ENCODE results near the gene AGBL1.
"Not testable (repeated sequence)": the region's sequence is repeated elsewhere in the genome, so short reads cannot be mapped to it uniquely, and the experiment has no call there.

AGBL1 gene

GRCh38 chr15:86411916-86412315 lies 332.2 kb downstream of the AGBL1 start:
- no peak for DNase-seq

GRCh38 chr15:86413191-86413590 lies 333.5 kb downstream of the AGBL1 start:
- no peak for DNase-seq

- DNase-seq, result no peak
Measured at GRCh38 chr15:86425746-86426145, 346.1 kb downstream of the AGBL1 start.

- no peak for DNase-seq
Measured at GRCh38 chr15:86432861-86433260, 353.2 kb downstream of the AGBL1 start.

GRCh38 chr15:86433983-86434382 lies 354.3 kb downstream of the AGBL1 start:
- DNase-seq, result no peak

- no peak for DNase-seq
Measured at GRCh38 chr15:86439614-86440013, 359.9 kb downstream of the AGBL1 start.

GRCh38 chr15:86444527-86444926 lies 364.9 kb downstream of the AGBL1 start:
- DNase-seq, result no peak

DNA sequence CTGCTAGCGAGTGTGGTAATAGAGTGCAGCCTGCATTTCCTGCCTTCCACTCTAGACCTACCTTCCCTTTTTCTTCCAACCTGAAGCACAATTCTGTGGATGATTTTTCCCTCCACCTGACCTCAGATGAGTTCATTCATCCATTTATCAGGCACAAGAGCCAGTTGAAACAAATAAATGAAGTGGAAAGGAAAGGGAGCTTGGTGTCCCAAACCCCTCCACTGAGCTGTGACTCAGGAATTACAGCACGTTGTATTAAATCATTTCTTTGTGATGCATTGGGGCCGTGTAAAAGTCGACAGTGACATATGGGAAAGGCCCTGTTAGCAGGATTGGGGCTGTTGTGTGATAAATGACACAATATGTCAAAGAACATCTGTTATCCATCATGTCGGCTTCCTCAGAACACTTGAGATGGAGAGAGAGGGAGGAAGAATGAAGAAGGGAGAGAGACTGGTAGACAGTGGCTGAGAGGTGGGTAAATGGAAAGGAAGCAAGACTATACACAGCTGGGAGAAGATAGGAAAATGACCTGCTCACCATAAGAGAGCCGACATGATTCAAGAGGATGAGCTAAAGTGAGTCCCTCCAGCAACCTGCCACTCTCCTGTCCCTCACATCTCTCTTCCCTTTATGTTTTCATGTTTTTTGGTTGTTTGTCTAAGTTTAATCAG lies 366.0 kb downstream of the AGBL1 start:
- no peak for DNase-seq

- DNase-seq, result no peak
Measured at GRCh38 chr15:86446253-86446640, 366.6 kb downstream of the AGBL1 start.

DNA sequence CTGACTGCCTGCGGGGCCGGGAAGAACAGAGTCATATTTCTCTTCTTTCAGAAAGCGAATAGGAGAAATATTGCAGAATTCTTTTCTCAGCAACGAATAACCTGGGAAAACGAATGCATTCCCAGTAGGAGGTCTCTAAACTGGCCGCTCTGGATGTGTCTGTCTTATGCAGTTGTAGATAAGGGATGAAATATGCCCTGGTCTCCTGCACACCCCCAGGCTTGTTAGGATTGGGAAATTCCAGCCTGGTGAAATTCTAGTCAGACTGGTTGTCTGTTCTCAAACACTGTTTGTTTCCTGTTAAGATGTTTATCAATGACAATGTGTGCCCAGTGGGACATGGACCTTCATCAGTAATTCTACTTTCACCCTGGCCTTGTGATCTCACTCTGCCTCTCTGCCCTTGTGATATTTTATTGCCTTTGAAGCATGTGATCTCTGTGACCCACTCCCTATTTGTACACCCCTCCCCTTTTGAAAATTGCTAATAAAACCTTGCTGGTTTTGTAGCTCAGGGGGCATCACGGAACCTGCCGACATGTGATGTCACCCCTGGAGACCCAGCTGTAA lies 385.9 kb downstream of the AGBL1 start:
- not testable (repeated sequence) for DNase-seq

DNA sequence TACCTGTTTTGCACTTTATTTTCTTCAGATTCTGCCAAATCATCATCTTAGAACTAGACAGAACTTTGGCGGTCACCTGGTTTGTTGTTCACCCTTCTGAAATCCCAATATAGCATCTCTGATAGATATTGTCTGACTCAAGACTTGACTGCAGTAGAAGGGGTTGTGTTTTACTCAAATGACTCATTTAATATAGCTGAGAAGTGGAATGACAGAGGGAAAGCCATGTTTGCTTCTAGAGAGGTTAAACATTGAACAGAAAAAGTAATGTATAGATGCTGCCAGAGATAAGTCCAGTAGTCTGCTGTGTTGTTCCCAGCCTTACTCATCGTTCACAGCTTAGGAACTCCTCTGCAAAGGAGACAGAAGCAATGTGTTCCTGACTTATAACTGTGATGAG lies 402.0 kb downstream of the AGBL1 start:
- DNase-seq, result no peak

DNA sequence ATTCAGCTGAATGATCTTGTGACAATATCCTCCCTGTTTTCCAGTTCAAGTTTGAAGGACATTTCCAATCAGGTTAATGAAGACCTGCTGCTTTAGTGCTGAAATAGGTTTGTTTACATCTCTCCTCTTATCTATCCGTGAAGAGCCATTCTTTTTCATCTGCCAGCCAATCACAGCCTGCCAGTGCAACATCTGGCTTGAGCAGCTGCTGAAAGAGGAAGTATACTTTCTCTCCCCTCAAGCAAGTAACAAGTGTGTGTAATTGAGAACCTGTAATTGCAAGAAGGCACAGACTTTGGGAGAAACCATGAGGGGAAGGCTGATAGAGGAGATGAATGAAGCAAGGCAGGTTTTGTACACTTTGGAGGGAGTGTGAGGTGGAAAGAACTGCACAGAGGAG lies 404.3 kb downstream of the AGBL1 start:
- no peak for DNase-seq

- no peak for DNase-seq
Measured at GRCh38 chr15:86488046-86488445, 408.4 kb downstream of the AGBL1 start.

DNA sequence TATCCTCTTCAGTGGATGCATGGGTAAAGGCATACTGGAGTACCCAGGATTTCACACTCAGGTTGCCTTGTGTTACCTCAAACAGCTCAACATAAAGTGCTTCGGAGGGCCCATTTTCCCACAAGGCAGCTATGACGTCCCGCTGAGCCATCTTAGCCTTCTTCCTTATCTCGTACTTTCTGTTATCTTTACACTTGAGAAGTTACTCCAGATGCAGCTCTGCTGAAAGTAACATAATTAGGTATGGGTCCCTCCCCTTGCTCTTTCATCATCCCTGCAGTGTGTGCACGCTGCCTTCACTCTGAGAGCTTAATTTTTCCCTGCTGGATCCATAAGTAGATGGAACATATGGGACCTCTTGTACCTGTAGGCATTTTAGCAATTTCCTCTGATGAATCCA lies 410.3 kb downstream of the AGBL1 start:
- no peak for DNase-seq

GRCh38 chr15:86491118-86491517 lies 411.4 kb downstream of the AGBL1 start:
- DNase-seq, result no peak

DNA sequence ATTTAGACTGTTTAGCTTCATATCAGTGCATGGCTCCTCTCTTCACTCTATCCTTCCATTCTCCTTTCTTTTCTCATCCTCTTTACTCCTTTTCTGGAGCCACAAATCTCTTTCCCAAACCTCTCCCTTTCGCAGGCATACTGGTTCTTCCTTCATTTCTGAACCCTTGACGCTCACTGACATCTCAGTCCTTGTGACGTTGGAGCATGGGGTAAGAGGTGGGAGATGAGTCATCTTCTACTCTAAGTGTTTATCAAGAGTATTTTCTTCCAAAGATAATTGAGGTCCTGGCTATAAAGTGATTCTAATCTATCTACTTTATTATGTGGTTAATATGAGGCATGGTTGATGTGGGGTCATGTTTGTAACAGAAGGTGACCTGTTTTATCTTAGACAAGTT lies 414.2 kb downstream of the AGBL1 start:
- DNase-seq, result no peak

DNA sequence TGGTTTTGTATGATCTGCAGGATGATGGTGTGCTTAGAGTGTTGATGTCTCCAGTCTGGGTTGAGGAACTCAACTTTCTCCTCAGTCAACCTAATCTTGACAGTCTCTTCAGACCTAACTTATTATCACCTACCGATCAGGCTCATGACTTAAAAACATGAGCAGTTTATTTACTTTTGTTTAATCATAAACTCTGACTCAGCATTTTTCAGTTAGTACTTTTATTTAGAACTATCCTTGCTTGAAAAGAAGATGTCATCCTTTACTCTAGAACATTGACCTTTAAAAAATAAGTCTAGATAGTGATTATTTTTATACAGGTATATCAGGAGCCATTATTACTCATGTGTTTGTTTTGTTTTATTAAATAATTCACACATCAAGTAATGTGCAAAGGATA lies 414.8 kb downstream of the AGBL1 start:
- DNase-seq, result no peak

- no peak for DNase-seq
Measured at GRCh38 chr15:86502301-86502700, 422.6 kb downstream of the AGBL1 start.

- DNase-seq, result no peak
Measured at GRCh38 chr15:86505951-86506350, 426.3 kb downstream of the AGBL1 start.

DNA sequence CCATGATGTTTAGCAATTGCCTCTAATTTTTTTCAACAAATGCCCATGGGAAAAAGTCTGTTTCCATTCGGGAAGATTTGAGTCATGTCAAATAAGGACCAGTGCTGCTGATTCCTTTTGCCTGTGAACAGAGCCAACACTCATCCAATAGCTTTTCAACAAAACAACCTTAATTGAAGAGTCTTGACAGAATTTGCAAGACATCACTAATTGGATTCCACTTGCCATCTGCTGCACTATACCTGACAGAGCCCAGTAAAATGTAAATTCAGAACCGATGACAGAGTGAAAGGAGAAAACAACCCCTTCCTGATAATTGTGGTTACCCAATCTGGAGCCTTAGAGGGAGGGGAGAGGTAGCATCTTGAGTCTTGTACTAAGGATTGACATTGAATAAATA lies 426.7 kb downstream of the AGBL1 start:
- no peak for DNase-seq

DNA sequence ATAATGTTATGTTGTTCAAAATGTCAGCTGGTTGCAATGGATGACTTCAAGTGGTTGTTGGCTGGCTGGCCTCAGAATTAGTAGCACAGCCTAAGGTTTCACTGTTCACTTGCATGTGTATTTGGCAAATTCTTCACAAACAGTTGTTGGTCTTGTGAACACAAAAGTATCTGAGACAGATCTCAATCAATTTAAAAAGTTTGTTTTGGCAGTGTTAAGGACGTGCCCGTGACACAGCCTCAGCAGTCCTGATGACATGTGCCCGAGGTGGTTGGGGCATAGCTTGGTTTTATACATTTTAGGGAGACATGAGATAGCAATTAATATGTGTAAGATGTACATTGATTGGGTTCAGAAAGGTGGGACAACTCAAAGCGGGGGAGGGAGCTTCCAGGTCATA lies 436.0 kb downstream of the AGBL1 start:
- no peak for DNase-seq

DNA sequence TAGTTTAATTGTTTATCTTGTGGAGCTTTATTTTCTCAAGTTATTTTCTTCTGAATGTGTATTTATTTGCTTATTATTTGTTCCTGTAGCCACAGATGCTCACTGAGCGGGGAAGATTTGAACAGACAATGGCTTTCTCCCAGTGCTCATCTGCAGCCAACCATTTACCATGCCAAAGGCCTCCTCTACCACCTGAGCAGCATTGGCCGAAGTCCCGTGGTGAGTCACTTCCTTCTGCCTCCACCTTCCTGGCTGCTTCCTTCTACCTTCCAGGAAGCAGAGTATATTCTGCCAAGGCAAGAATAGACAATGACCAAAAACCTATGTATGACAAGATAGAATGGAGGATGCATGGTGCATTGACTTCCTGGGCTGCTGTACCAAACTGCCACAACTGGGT lies 443.1 kb downstream of the AGBL1 start:
- no peak for DNase-seq

DNA sequence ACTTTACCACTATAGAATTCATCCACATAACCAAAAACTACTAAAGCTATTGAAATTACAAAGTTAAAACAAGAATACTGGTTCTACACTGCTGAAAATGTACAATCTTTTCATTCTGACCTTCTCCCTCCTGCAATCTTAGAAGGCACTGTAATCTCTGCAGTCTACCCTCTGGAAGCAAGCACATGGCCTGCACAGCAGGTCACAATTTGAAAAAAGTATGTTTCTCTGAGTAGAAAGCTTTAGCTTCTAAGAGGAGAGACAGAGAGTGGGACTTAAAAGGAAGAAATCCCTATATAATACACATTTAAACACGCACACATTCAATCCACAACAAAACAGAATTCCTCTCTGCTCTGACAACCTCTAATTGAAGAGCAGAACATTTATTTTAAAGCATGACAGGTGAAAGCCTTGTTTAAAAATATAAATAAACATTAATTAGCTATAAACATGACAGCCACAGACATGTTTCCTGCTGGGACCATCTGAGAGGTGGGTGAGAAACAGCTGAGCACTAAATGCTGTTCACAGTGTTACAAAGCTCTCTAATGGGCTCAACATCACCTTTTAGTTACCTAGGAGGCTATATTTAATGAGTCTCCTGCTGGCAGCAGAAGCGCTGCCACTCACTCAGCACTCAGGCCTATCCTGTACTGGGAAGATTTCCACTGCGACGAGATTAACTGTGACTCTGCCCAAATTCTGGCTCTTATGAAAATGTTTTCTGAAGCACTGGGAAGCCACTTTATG lies 447.4 kb downstream of the AGBL1 start:
- no peak for DNase-seq

DNA sequence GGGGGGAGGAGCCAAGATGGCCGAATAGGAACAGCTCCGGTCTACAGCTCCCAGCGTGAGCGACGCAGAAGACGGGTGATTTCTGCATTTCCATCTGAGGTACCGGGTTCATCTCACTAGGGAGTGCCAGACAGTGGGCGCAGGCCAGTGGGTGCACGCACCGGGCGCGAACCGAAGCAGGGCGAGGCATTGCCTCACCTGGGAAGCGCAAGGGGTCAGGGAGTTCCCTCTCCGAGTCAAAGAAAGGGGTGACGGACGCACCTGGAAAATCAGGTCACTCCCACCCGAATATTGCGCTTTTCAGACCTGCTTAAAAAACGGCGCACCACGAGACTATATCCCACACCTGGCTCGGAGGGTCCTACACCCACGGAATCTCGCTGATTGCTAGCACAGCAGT lies 448.4 kb downstream of the AGBL1 start:
- DNase-seq, result not testable (repeated sequence)
